WTC11 (cell line): Measurements from ENCODE around the gene INPP5A. TPM values are rescaled to one million over a fixed set of nuclear protein-coding genes. Genes with fewer than 3 reads are reported as not detected.

ENCODE experiments used
- ATAC-seq: fragments of 200-7000 bp; cut with Tn5 transposase; 2 replicates; pipeline ENCODE4 v1.10.0; 2021; ENCODE audit warnings: mild to moderate bottlenecking, moderate library complexity
- CTCF ChIA-PET: fragments of 300-600 bp; sonication (Branson Sonifier 250); formaldehyde crosslinking; loops from one replicate; lab custom pipeline; 2021; ENCODE audit warnings: antibody characterized with exemption; lab: Charles Lee
- POLR2A ChIA-PET: fragments of 350-600 bp; sonication (Branson Sonifier 250); formaldehyde crosslinking; loops from one replicate; lab custom pipeline; 2021; ENCODE audit warnings: antibody characterized with exemption; lab: Charles Lee
- DNase-seq: peaks from one replicate; pipeline ENCODE4 v3.0.0; 2021; ENCODE audit warnings: low spot score
- H3K27ac Mint-ChIP-seq: 2 replicates; pipeline ENCODE4 v1.8.0; 2021; ENCODE audit warnings: mixed read lengths
- H3K27me3 Mint-ChIP-seq: 2 replicates; pipeline ENCODE4 v1.8.0; 2021; ENCODE audit warnings: low read depth, mild to moderate bottlenecking, moderate library complexity, mixed read lengths
- H3K36me3 Mint-ChIP-seq: 2 replicates; pipeline ENCODE4 v1.8.0; 2021; ENCODE audit warnings: mixed read lengths
- H3K4me1 Mint-ChIP-seq: 2 replicates; pipeline ENCODE4 v1.8.0; 2022; ENCODE audit warnings: mixed read lengths
- H3K4me3 Mint-ChIP-seq: 2 replicates; pipeline ENCODE4 v1.8.0; 2021; ENCODE audit warnings: mild to moderate bottlenecking, moderate library complexity, mixed read lengths
- H3K9me3 Mint-ChIP-seq: 2 replicates; pipeline ENCODE4 v1.8.0; 2021; ENCODE audit warnings: mixed read lengths
- AFF4 ChIP-seq: sonication (generic); formaldehyde crosslinking; IDR thresholded peaks from 2 replicates; pipeline ENCODE4 v1.8.1; 2023; ENCODE audit warnings: mild to moderate bottlenecking, missing genetic modification reagents, borderline replicate concordance
- ATF1 ChIP-seq: sonication (generic); formaldehyde crosslinking; IDR thresholded peaks from 2 replicates; pipeline ENCODE4 v1.8.1; 2023; ENCODE audit warnings: mild to moderate bottlenecking, moderate library complexity, missing genetic modification reagents
- CDX4 ChIP-seq: fragments of 250-450 bp; sonication (Bioruptor Pico); IDR thresholded peaks from 2 replicates; pipeline ENCODE4 v1.9.0; 2021; ENCODE audit warnings: moderate library complexity, mild to moderate bottlenecking, inconsistent platforms, borderline replicate concordance
- E2F1 ChIP-seq: sonication (generic); formaldehyde crosslinking; IDR thresholded peaks from 2 replicates; pipeline ENCODE4 v1.8.0; 2022; ENCODE audit warnings: mild to moderate bottlenecking, missing genetic modification reagents
- ELF4 ChIP-seq: sonication (generic); formaldehyde crosslinking; IDR thresholded peaks from 2 replicates; pipeline ENCODE4 v1.8.1; 2022; ENCODE audit warnings: low read depth, mild to moderate bottlenecking, moderate library complexity, missing genetic modification reagents
- FOXJ3 ChIP-seq: sonication (generic); formaldehyde crosslinking; IDR thresholded peaks from 2 replicates; pipeline ENCODE4 v1.9.0; 2021; ENCODE audit warnings: missing genetic modification reagents, mild to moderate bottlenecking, borderline replicate concordance
- FOXP1 ChIP-seq: sonication (generic); formaldehyde crosslinking; IDR thresholded peaks from 2 replicates; pipeline ENCODE4 v1.8.0; 2022; ENCODE audit warnings: missing genetic modification reagents, mild to moderate bottlenecking, moderate library complexity, borderline replicate concordance
- IRF2 ChIP-seq: sonication (generic); formaldehyde crosslinking; IDR thresholded peaks from 2 replicates; pipeline ENCODE4 v1.8.0; 2022; ENCODE audit warnings: low read depth, missing genetic modification reagents, borderline replicate concordance
- MLX ChIP-seq: sonication (generic); formaldehyde crosslinking; IDR thresholded peaks from 2 replicates; pipeline ENCODE4 v1.8.1; 2023; ENCODE audit warnings: mild to moderate bottlenecking, missing genetic modification reagents, moderate library complexity
- NR2C2 ChIP-seq: sonication (generic); formaldehyde crosslinking; IDR thresholded peaks from 2 replicates; pipeline ENCODE4 v1.8.0; 2022; ENCODE audit warnings: mild to moderate bottlenecking, missing genetic modification reagents
- PRDM15 ChIP-seq: sonication (generic); formaldehyde crosslinking; IDR thresholded peaks from 2 replicates; pipeline ENCODE4 v1.8.0; 2022; ENCODE audit warnings: missing genetic modification reagents
- PRRX2 ChIP-seq: fragments of 250-450 bp; sonication (Bioruptor Pico); IDR thresholded peaks from 2 replicates; pipeline ENCODE4 v1.8.0; 2021; ENCODE audit warnings: mild to moderate bottlenecking
- RORB ChIP-seq: fragments of 250-450 bp; sonication (Bioruptor Pico); IDR thresholded peaks from 2 replicates; pipeline ENCODE4 v1.9.0; 2021; ENCODE audit warnings: mild to moderate bottlenecking
- ZNF281 ChIP-seq: sonication (generic); formaldehyde crosslinking; IDR thresholded peaks from 2 replicates; pipeline ENCODE4 v1.8.0; 2023; ENCODE audit warnings: mild to moderate bottlenecking, missing genetic modification reagents
- ZNF423 ChIP-seq: fragments of 250-450 bp; sonication (Bioruptor Pico); IDR thresholded peaks from 2 replicates; pipeline ENCODE4 v2.1.2; 2022; ENCODE audit warnings: mild to moderate bottlenecking, moderate library complexity
- total RNA-seq: library from RNA; stranded (reverse); gene quantifications from 3 replicates; pipeline ENCODE4 v1.2.3, GENCODE V29; 2021

Gene INPP5A
- total RNA-seq, 1 experiment from 2014 or later, result 22.1 TPM

GRCh38 chr10:132652446-132652845 is 114.9 kb downstream of the INPP5A start (continued):
- no peak for TF ChIP-seq FOXJ3 (CRISPR knock-in tag)
- TF ChIP-seq MLX (CRISPR knock-in tag), result no peak
- TF ChIP-seq RORB (CRISPR knock-in tag), result no peak
- no peak for TF ChIP-seq IRF2
- TF ChIP-seq ZNF423 (CRISPR knock-in tag), result no peak

- POLR2A ChIA-PET, result no interaction called here
- Mint-ChIP-seq H3K27ac (no peak overlapping the region), H3K9me3 (no peaks in the 10 kb centered on the region), H3K4me1 (no peaks in the 10 kb centered on the region), H3K27me3 (no peaks in the 10 kb centered on the region), H3K4me3 (no peak overlapping the region), H3K36me3 (no peaks in the 10 kb centered on the region)
- TF ChIP-seq RORB (CRISPR knock-in tag) (no peak), AFF4 (CRISPR knock-in tag) (no peak), MLX (CRISPR knock-in tag) (no peak), ATF1 (CRISPR knock-in tag) (no peak), PRRX2 (CRISPR knock-in tag) (no peak)
- ATAC-seq (no peak), DNase-seq (peak; percentile 6)
- CTCF ChIA-PET, result interaction anchor here (1.1 kb wide), 1 partner anchor 107 kb away, joined by 3 read pairs; no protein-coding TSS in a partner anchor
Measured at GRCh38 chr10:132652936-132653590, 115.5 kb downstream of the INPP5A start.

GRCh38 chr10:132653721-132654120 is 116.1 kb downstream of the INPP5A start:
- Mint-ChIP-seq H3K4me3 (no peak overlapping the region), H3K9me3 (no peaks in the 10 kb centered on the region), H3K27ac (no peak overlapping the region), H3K36me3 (no peaks in the 10 kb centered on the region), H3K4me1 (no peaks in the 10 kb centered on the region), H3K27me3 (no peaks in the 10 kb centered on the region)
- POLR2A ChIA-PET, result no interaction called here
- TF ChIP-seq NR2C2 (CRISPR knock-in tag), result no peak
- no peak for TF ChIP-seq PRRX2 (CRISPR knock-in tag)
- no peak for TF ChIP-seq PRDM15
- no peak for TF ChIP-seq CDX4 (CRISPR knock-in tag)
- no peak for TF ChIP-seq E2F1 (CRISPR knock-in tag)
- TF ChIP-seq ZNF281 (CRISPR knock-in tag), result no peak
- TF ChIP-seq FOXP1 (CRISPR knock-in tag), result no peak
- no peak for TF ChIP-seq ELF4 (CRISPR knock-in tag)
- DNase-seq, result no peak
- ATAC-seq, result no peak
- CTCF ChIA-PET, result interaction anchor here (1.0 to 2.7 kb wide), 7 partner anchors 13 to 155 kb away, joined by 3 to 16 read pairs (median 5); no protein-coding TSS in a partner anchor
